Aorta (tissue), 5 donors: ENCODE measurements around the gene SGO2. TPM values are rescaled to one million over a fixed set of nuclear protein-coding genes. Genes with fewer than 3 reads are reported as not detected.

Source experiments
- ATAC-seq: fragments of 200-7000 bp; cut with Tn5 transposase; one replicate; pipeline ENCODE4 v1.9.1; 2022; ENCODE audit warnings: moderate library complexity; ENCODE audit not compliant: low FRiP score
- DNase-seq, 2 donors: peaks; one replicate each; pipeline ENCODE4 v3.0.0-alpha.2; 2020
- H3K27ac ChIP-seq, 2 donors: one replicate each; pipeline ENCODE4 v1.5.1; 2013; ENCODE audit warnings: low read length in 2 of 2, mild to moderate bottlenecking in 2 of 2, moderate library complexity in 2 of 2, control low read depth in 1 of 2, inconsistent platforms in 1 of 2, low read depth in 1 of 2
- H3K27me3 ChIP-seq, 2 donors: one replicate each; pipeline ENCODE4 v1.6.1; 2013; ENCODE audit warnings: control low read depth in 1 of 2, low read length in 1 of 2, mild to moderate bottlenecking in 1 of 2, moderate library complexity in 1 of 2; ENCODE audit not compliant: insufficient read depth in 2 of 2, control insufficient read depth in 1 of 2
- H3K36me3 ChIP-seq, 2 donors: one replicate each; pipeline ENCODE4 v1.6.1; 2013; ENCODE audit warnings: control low read depth in 1 of 2, low read length in 1 of 2, mild to moderate bottlenecking in 1 of 2; ENCODE audit not compliant: insufficient read depth in 2 of 2, control insufficient read depth in 1 of 2
- H3K4me1 ChIP-seq, 2 donors: one replicate each; pipeline ENCODE4 v1.6.1; 2013; ENCODE audit warnings: low read length in 2 of 2, control low read depth in 1 of 2, mild to moderate bottlenecking in 1 of 2, moderate library complexity in 1 of 2; ENCODE audit not compliant: insufficient read depth in 2 of 2, control insufficient read depth in 1 of 2
- H3K4me3 ChIP-seq, 2 donors: one replicate each; pipeline ENCODE4 v1.5.1; 2013; ENCODE audit warnings: low read length in 2 of 2, control low read depth in 1 of 2, mild to moderate bottlenecking in 1 of 2
- H3K9me3 ChIP-seq: one replicate; pipeline ENCODE4 v1.6.1; 2013; ENCODE audit warnings: mild to moderate bottlenecking, low read length; ENCODE audit not compliant: control insufficient read depth
- WGBS, 2 donors: extraction: QIAGEN DNeasy Blood & Tissue Kit; methylation state at CpG; one replicate each; pipeline ENCODE4 v1.1.7; 2013; 5-methylcytosine and 5-hydroxymethylcytosine counted together
- intact Hi-C, 2 donors: fragments of 100-400 bp; cut with DNase I; formaldehyde crosslinking; loops; one replicate each; pipeline versions ENCODE4 v1.14.2 to v1.15.0; 2022
- polyA plus RNA-seq, 2 donors: library from polyadenylated mRNA; stranded (reverse); fragments of 200-250 nt; gene quantifications; one replicate each; pipeline ENCODE4 v1.2.3, GENCODE V29; 2013
- total RNA-seq, 2 donors: library from RNA; stranded (reverse); fragmentation: NEBNext Ultra II Directional; extraction: Animal tissue kit (Norgen Biotek cat#: 25700); gene quantifications; one replicate each; pipeline ENCODE4 v1.2.1, GENCODE V29; 2021
- donor health status: healthy with polysubstance abuse.
- donor health status: Bipolar disorder and iron deficiency.
- donor health status: DM: no; HTN: no; CAD: no.
- donor health status: DM: no; HTN: no; CAD: no.
- donor health status: DM: yes; HTN: yes; CAD: no.

The SGO2 gene
- total and polyA plus RNA-seq, 4 donors, result 1.00 to 3.2 (median 1.5) TPM

DNA sequence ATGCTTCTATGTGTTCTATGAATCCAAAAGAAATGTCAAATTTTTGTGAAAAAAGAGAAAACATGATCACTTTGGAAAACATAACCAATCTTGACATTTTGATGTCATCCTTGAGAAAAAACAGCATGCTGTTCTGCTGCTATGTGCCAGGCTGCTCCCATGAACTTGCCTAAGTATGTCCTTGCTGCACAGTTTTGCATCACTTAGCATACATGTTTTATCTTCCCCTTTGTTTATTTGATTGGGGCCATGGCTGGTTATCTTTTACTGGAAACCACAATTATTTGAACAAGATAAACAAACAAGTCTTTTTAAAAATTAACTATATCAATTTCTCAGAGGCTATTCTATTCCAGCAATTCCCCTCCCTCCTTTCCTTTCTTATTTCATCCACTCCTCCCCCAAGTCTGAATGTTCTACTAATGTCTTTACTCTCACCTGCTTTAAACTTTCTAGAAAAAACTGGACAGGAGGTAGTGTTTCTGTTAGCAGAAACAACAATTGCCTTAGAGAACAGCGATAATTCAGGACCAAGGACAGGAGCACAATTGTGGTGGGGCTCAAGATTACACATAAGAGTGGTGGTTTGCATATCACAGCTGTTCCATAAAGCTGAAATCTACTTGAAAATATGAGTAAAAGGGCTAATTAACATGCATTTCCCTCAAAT, 66.5 kb downstream of the SGO2 start:
- Histone ChIP-seq H3K4me1 (no peaks in the 10 kb centered on the region), H3K36me3 (no peaks in the 10 kb centered on the region), H3K4me3 (no peak overlapping the region), H3K27me3 (no peaks in the 10 kb centered on the region), H3K27ac (no peak overlapping the region), H3K9me3 (no peaks in the 10 kb centered on the region)
- DNase-seq (no peak), ATAC-seq (no peak)
- intact Hi-C loops, result no loop called here
- WGBS, 2 donors, result 57 to 72% methylated on average over 1 of the region's 1 CpG

DNA sequence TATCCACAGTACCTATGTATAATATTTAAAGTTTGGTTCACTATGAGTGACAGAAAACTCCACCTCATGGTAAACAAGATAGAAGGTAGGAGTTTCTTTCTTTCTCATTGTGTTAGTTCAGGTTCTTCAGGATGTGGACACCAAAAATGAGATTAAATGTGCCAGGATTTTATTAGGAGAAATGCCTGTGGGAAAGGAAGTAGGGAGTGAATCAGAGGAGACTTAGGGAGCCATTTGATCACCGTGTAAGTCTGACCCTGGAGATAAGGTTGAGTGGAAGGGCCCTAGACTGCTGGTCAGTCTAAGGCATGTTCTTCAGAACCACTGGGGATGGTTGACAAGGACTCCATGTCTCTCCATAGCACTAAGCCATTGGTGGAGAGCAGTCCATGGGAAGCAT, 67.9 kb downstream of the SGO2 start:
- WGBS, 2 donors, result 50 to 57% methylated on average over 1 of the region's 1 CpG
- intact Hi-C loops, result no loop called here
- no peak overlapping the region for H3K27ac ChIP-seq
- H3K4me3 ChIP-seq, result no peak overlapping the region
- no peaks in the 10 kb centered on the region for H3K9me3 ChIP-seq
- H3K27me3 ChIP-seq, result no peaks in the 10 kb centered on the region
- H3K4me1 ChIP-seq, result no peaks in the 10 kb centered on the region
- ATAC-seq (no peak), DNase-seq (no peak)
- H3K36me3 ChIP-seq, result no peaks in the 10 kb centered on the region

DNA sequence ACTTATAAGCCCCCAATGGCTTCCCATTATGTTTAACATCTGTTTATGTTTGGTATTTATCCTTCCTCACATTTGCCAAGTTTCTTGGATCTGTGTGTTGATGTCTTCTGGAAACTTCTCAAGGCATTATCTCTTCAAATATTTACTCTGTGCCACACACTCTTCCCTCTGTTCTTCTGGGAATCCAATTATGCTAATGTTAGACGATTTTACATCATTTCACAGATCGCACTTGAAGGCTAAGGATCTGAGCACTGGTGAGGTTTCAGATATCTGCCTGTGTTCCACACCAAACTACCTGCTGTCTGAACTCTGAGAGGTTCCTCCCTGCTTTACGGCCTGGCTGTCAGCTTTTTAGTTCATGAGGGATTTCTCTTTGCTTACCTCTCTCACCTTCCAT, 69.9 kb downstream of the SGO2 start:
- H3K27ac ChIP-seq, result no peak overlapping the region
- no peaks in the 10 kb centered on the region for H3K36me3 ChIP-seq
- H3K9me3 ChIP-seq, result no peaks in the 10 kb centered on the region
- no peaks in the 10 kb centered on the region for H3K27me3 ChIP-seq
- no peak overlapping the region for H3K4me3 ChIP-seq
- DNase-seq, result no peak
- intact Hi-C loops, result no loop called here
- no peaks in the 10 kb centered on the region for H3K4me1 ChIP-seq
- ATAC-seq, result no peak
- WGBS, 2 donors, result 51 to 78% methylated on average over 3 of the region's 3 CpGs

DNA sequence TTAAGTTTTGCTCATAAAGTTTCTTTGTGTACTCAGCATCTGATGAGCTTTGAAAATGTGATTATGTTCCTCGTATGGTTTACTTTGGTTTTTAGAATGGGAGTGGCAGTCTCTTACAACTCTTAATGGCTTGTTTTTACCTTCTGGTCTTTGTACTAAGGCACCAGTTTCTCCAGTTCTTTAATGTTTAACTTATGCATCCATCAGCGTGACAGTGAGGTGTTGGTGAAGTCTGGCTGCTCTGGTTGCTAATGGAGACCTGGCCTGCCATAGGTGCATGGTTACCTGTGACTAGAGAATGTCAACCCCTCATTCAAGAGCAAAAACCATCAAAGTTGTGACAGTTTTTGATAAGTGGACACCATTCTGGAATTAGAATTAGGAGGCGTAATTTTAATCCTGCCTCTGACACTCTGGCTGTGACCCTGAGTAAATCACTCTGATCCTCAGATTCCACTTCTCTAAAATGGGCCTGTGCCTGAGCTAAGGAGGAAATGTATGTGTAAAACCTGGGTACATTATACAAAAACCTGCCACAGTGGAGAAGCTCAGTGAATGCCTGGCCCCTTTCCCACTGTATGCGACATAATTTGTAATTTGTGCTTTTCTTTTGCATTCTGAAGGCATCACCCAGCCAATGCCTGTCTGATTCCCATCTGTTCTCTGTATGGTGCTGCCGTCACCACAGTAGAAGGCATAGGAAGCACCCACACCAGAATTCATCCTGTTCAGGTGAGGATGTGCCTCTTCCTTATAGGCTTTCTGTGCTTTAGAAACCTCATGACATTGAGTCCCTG, 71.0 kb downstream of the SGO2 start:
- WGBS, 2 donors, result 76 to 80% methylated on average over 5 of the region's 5 CpGs
- no peaks in the 10 kb centered on the region for H3K4me1 ChIP-seq
- H3K4me3 ChIP-seq, result no peak overlapping the region
- H3K27me3 ChIP-seq, result no peaks in the 10 kb centered on the region
- no peaks in the 10 kb centered on the region for H3K36me3 ChIP-seq
- no peaks in the 10 kb centered on the region for H3K9me3 ChIP-seq
- no peak for DNase-seq
- no peak overlapping the region for H3K27ac ChIP-seq
- intact Hi-C loops, result no loop called here
- ATAC-seq, result no peak

GRCh38 chr2:200599206-200599605, 73.2 kb downstream of the SGO2 start:
- 88 to 89% methylated on average over 3 of the region's 3 CpGs for WGBS, 2 donors
- intact Hi-C loops, result no loop called here
- no peaks in the 10 kb centered on the region for H3K36me3 ChIP-seq
- DNase-seq (no peak), ATAC-seq (no peak)
- no peak overlapping the region for H3K27ac ChIP-seq
- H3K9me3 ChIP-seq, result no peaks in the 10 kb centered on the region
- no peaks in the 10 kb centered on the region for H3K4me1 ChIP-seq
- no peak overlapping the region for H3K4me3 ChIP-seq
- no peaks in the 10 kb centered on the region for H3K27me3 ChIP-seq

GRCh38 chr2:200600549-200601225, 74.7 kb downstream of the SGO2 start:
- no peak for DNase-seq
- no peaks in the 10 kb centered on the region for H3K4me1 ChIP-seq
- no peaks in the 10 kb centered on the region for H3K36me3 ChIP-seq
- no peak overlapping the region for H3K4me3 ChIP-seq
- no peak overlapping the region for H3K27ac ChIP-seq
- 68 to 73% methylated on average over 7 of the region's 7 CpGs for WGBS, 2 donors
- ATAC-seq, result no peak
- intact Hi-C loops, result no loop called here
- H3K27me3 ChIP-seq, result no peaks in the 10 kb centered on the region
- no peaks in the 10 kb centered on the region for H3K9me3 ChIP-seq

DNA sequence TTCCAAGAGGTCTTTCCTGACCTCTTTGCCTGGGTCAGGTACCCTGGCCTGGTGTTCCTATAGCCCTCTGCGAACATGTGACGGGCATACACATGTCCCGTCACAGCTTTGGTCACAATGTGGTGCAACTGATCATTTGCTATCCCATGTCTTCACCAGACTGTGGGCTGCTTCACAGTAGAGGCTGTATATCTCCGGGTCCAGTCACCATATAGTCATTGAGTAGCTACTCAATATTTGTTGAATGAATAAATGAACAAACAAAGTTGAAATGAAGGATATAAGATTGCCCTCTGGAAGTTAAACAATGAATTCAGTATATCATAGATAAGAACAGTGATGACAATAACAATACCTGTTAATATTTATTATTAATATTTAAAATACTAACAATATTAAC, 76.6 kb downstream of the SGO2 start:
- Histone ChIP-seq H3K9me3 (no peaks in the 10 kb centered on the region), H3K27me3 (no peaks in the 10 kb centered on the region), H3K27ac (no peak overlapping the region), H3K4me1 (no peaks in the 10 kb centered on the region), H3K4me3 (no peak overlapping the region), H3K36me3 (no peaks in the 10 kb centered on the region)
- ATAC-seq (no peak), DNase-seq (no peak)
- intact Hi-C loops, result no loop called here
- 90 to 91% methylated on average over 4 of the region's 4 CpGs for whole genome bisulfite sequencing, 2 donors

DNA sequence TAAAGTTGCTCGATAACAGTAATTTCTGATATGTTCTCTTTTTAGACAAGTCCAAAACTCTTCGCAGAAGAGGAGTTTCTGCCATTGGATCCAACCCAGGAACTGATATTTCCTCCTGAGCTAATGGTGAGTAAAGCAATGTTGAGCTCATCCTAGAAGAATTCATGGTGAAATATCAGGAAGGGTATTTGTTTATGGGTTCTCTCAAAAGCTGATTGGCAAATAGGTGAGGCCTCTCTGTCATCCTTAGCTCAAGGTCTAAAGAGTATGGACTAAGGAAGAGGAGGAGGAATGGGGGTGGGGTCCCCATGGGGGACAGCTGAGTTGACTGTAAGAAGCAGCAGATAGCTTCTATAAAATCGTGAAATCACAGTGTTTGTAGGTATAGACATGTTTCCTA, 78.0 kb downstream of the SGO2 start:
- no peak for DNase-seq
- Histone ChIP-seq H3K27ac (no peak overlapping the region), H3K36me3 (no peaks in the 10 kb centered on the region), H3K4me1 (no peaks in the 10 kb centered on the region), H3K27me3 (no peaks in the 10 kb centered on the region), H3K4me3 (no peak overlapping the region), H3K9me3 (no peaks in the 10 kb centered on the region)
- no peak for ATAC-seq
- intact Hi-C loops, result no loop called here
- 81 to 82% methylated on average over 3 of the region's 3 CpGs for WGBS, 2 donors
